Glutamatergic neuron (in vitro differentiated cells): ENCODE results near the gene PDE2A. TPM values are rescaled to one million over a fixed set of nuclear protein-coding genes. Genes with fewer than 3 reads are reported as not detected.

Source experiments
- DNase-seq: peaks from one replicate; pipeline ENCODE4 v3.0.0; 2022
- H3K27ac Mint-ChIP-seq: one replicate; pipeline ENCODE4 v1.8.0; 2020; ENCODE audit warnings: mild to moderate bottlenecking, mixed read lengths, inconsistent platforms; ENCODE audit not compliant: unreplicated experiment
- H3K27me3 Mint-ChIP-seq: one replicate; pipeline ENCODE4 v1.8.0; 2020; ENCODE audit warnings: mild to moderate bottlenecking, moderate library complexity, mixed read lengths, inconsistent platforms; ENCODE audit not compliant: unreplicated experiment
- H3K36me3 Mint-ChIP-seq: one replicate; pipeline ENCODE4 v1.8.0; 2020; ENCODE audit warnings: mild to moderate bottlenecking, mixed read lengths, inconsistent platforms; ENCODE audit not compliant: unreplicated experiment
- H3K4me1 Mint-ChIP-seq: one replicate; pipeline ENCODE4 v1.8.0; 2020; ENCODE audit warnings: mild to moderate bottlenecking, low read depth, mixed read lengths, inconsistent platforms; ENCODE audit not compliant: unreplicated experiment
- H3K4me3 Mint-ChIP-seq: one replicate; pipeline ENCODE4 v1.8.0; 2020; ENCODE audit warnings: mild to moderate bottlenecking, mixed read lengths, inconsistent platforms; ENCODE audit not compliant: unreplicated experiment
- H3K9me3 Mint-ChIP-seq: one replicate; pipeline ENCODE4 v1.8.0; 2020; ENCODE audit warnings: mild to moderate bottlenecking, moderate library complexity, mixed read lengths, inconsistent platforms; ENCODE audit not compliant: unreplicated experiment
- total RNA-seq: library from RNA; stranded (reverse); fragmentation: NEBNext Ultra II Directional; extraction: Animal tissue kit (Norgen Biotek cat#: 25700); gene quantifications from one replicate; pipeline ENCODE4 v1.2.1, GENCODE V29; 2021; ENCODE audit not compliant: unreplicated experiment
- TF ChIP-seq, protein P1 (sequence below): fragments of 200-600 bp; sonication (generic); IDR thresholded peaks from one replicate; pipeline ENCODE4 v1.5.0; 2021; ENCODE audit not compliant: partially characterized antibody, unreplicated experiment

Gene PDE2A
- total RNA-seq, 1 donor from 2014 or later: 16.9 TPM

DNA sequence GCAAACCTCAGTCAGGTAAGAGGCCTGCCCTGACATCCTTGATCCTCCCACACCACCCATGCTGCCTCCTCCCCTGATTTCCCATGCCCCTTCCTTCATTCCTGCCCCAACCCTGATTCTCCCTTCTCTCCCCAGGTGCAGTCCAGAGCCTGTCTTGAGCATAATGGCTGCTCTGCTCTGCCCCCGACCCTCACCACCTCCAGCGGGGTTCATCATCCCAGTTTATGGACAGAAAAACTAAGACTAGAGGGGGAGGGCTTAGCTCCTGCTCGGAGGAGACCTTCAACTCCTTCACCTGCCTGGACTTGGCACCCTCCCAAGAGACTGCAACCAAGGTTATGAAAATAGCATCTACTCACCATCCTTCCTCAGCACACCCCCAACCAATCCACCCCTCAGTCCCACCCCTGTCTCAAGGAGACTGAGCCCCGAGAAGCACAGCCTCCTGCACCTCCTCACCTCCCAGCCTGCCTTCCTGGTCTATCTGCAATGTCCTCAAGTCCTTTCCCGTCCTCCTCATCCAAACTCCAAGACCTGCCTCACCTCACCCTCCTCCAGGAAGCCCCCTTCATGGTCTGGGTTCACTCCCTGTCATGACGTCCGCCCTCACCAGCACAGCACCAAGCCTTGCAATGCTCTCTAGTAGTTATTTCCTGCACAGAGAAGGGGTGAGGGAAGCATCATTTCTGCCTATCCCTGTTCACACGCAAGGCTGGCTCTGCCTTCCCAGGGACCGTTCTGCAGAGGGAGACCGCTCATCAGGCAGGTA is 103.1 kb downstream of the PDE2A start:
- TF ChIP-seq, protein P1, sequence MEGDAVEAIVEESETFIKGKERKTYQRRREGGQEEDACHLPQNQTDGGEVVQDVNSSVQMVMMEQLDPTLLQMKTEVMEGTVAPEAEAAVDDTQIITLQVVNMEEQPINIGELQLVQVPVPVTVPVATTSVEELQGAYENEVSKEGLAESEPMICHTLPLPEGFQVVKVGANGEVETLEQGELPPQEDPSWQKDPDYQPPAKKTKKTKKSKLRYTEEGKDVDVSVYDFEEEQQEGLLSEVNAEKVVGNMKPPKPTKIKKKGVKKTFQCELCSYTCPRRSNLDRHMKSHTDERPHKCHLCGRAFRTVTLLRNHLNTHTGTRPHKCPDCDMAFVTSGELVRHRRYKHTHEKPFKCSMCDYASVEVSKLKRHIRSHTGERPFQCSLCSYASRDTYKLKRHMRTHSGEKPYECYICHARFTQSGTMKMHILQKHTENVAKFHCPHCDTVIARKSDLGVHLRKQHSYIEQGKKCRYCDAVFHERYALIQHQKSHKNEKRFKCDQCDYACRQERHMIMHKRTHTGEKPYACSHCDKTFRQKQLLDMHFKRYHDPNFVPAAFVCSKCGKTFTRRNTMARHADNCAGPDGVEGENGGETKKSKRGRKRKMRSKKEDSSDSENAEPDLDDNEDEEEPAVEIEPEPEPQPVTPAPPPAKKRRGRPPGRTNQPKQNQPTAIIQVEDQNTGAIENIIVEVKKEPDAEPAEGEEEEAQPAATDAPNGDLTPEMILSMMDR: no peak
- no peak for DNase-seq
- peaks cover 2% of the 10 kb centered on the region for H3K9me3 Mint-ChIP-seq
- no peak overlapping the region for H3K4me3 Mint-ChIP-seq
- peaks cover 5% of the 10 kb centered on the region for H3K27me3 Mint-ChIP-seq
- peaks cover 14% of the 10 kb centered on the region for H3K4me1 Mint-ChIP-seq
- H3K36me3 Mint-ChIP-seq: no peaks in the 10 kb centered on the region
- H3K27ac Mint-ChIP-seq: no peak overlapping the region

DNA sequence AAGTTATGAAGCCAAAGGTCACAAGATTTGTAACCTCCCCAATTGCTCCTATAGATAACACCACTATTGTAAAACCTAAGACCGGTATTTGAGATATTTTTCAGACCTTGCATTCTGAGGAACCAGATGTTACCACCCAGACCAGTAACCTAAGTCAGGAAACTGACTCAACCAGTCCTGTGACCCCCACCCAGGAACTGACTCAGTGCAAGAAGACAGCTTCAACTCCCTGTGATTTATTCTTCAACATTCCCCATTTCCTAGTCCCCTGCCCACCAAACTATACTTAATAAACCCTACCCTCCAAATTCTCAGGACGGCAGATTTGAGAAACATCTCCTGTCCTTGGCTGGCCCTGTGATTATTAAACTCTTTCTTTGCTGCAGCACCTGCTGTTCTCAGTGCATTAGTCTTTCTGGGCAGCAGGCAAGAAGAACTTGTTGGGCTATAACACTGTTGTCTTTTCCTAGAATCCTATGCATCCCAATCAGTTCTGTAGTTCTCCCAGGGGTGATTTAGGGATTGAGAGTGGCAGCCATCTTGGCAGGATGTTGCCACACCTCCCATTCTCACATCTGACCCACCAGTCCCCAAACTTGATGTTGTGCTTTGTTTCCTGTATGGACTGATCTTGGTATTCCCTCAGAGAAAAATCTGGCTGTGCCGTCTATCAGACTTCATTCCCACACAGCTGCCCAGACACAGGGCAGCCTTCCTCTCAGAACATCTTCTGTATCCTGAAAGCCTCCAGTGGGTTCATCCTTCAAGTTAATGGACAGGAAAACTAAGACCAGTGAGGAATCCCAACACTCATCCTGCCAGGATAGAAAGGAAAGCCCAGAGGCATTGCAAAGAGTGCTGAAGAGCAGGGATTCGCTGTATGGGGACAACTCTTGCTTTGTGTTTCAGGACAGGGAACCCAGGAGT is 104.0 kb downstream of the PDE2A start:
- peaks cover 5% of the 10 kb centered on the region for H3K27me3 Mint-ChIP-seq
- TF ChIP-seq, protein P1: no peak
- H3K27ac Mint-ChIP-seq: no peak overlapping the region
- no peaks in the 10 kb centered on the region for H3K36me3 Mint-ChIP-seq
- H3K4me3 Mint-ChIP-seq: no peak overlapping the region
- H3K4me1 Mint-ChIP-seq: peaks cover 12% of the 10 kb centered on the region
- no peak for DNase-seq
- H3K9me3 Mint-ChIP-seq: peaks cover 2% of the 10 kb centered on the region

DNA sequence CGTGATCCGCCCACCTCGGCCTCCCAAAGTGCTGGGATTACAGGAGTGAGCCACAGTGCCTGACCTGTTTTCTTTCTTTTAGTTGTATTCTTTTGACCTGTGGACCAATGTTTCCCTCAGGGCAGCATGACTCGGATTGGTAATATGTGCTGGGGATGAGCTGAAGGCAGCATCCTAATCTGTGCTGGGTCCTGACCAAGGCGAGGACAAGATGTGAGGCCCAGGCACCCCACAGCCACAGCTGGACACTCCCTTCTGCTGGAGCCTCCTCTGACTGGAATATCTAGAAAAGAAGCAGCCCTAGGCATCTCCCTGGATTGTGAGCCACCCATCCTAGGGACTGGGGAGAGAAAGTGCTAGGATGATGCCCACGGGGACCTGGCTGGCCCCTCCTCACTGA is 105.4 kb downstream of the PDE2A start:
- Mint-ChIP-seq H3K27me3 (peaks cover 5% of the 10 kb centered on the region), H3K4me3 (no peak overlapping the region), H3K27ac (no peak overlapping the region), H3K36me3 (no peaks in the 10 kb centered on the region), H3K9me3 (peaks cover 2% of the 10 kb centered on the region), H3K4me1 (no peaks in the 10 kb centered on the region)
- TF ChIP-seq, protein P1: no peak
- no peak for DNase-seq

DNA sequence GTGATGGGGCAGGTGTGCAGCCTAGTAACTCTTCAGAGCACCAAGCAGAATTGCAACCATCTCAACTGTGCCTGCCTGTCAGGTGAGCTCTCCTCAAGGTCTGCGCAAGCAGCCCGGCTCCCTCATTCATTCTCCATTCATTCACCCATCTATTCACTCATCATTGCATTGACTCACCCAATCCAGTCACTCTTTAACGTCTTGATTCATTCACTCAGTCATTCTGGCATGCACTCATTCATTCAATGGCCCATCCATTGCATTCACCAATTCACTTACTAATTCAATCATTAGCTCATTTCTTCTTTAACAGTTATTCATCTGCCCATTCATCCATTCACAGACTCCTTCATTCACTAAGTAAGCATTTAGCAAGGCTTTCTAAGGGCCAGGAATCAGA is 111.8 kb downstream of the PDE2A start:
- DNase-seq: no peak
- Mint-ChIP-seq H3K9me3 (no peaks in the 10 kb centered on the region), H3K4me3 (no peak overlapping the region), H3K27ac (no peak overlapping the region), H3K27me3 (no peaks in the 10 kb centered on the region), H3K36me3 (no peaks in the 10 kb centered on the region), H3K4me1 (no peaks in the 10 kb centered on the region)
- TF ChIP-seq, protein P1: no peak
